Endothelial cell (in vitro differentiated cells): Measurements from ENCODE around the gene CWC15. TPM values are rescaled to one million over a fixed set of nuclear protein-coding genes. Genes with fewer than 3 reads are reported as not detected.

Experiments used
- DNase-seq: peaks from one replicate; pipeline ENCODE4 v3.0.0; 2021; ENCODE audit warnings: low spot score
- H3K27ac Mint-ChIP-seq: one replicate; pipeline ENCODE4 v1.8.0; 2021; ENCODE audit warnings: mixed read lengths, inconsistent platforms; ENCODE audit not compliant: unreplicated experiment
- H3K27me3 Mint-ChIP-seq: one replicate; pipeline ENCODE4 v1.8.0; 2021; ENCODE audit warnings: mild to moderate bottlenecking, moderate library complexity, mixed read lengths, inconsistent platforms; ENCODE audit not compliant: unreplicated experiment
- H3K36me3 Mint-ChIP-seq: one replicate; pipeline ENCODE4 v1.8.0; 2021; ENCODE audit warnings: mild to moderate bottlenecking, low read depth, mixed read lengths, inconsistent platforms; ENCODE audit not compliant: unreplicated experiment
- H3K4me1 Mint-ChIP-seq: one replicate; pipeline ENCODE4 v1.8.0; 2021; ENCODE audit warnings: mild to moderate bottlenecking, mixed read lengths, inconsistent platforms; ENCODE audit not compliant: unreplicated experiment
- H3K4me3 Mint-ChIP-seq: one replicate; pipeline ENCODE4 v1.8.0; 2021; ENCODE audit warnings: mild to moderate bottlenecking, mixed read lengths, inconsistent platforms; ENCODE audit not compliant: unreplicated experiment
- H3K9me3 Mint-ChIP-seq: one replicate; pipeline ENCODE4 v1.8.0; 2021; ENCODE audit warnings: mixed read lengths, inconsistent platforms; ENCODE audit not compliant: unreplicated experiment
- CTCF ChIP-seq: fragments of 200-600 bp; sonication (generic); IDR thresholded peaks from one replicate; pipeline ENCODE4 v1.5.0; 2021; ENCODE audit warnings: antibody characterized with exemption; ENCODE audit not compliant: unreplicated experiment
- total RNA-seq: library from RNA; stranded (reverse); fragmentation: NEBNext Ultra II Directional; extraction: Animal tissue kit (Norgen Biotek cat#: 25700); gene quantifications from one replicate; pipeline ENCODE4 v1.2.1, GENCODE V29; 2021; ENCODE audit not compliant: unreplicated experiment

CWC15 gene
- total RNA-seq, 1 donor from 2014 or later = 84.1 TPM

- H3K4me1 Mint-ChIP-seq = peaks cover 4% of the 10 kb centered on the region
- no peaks in the 10 kb centered on the region for H3K27me3 Mint-ChIP-seq
- no peaks in the 10 kb centered on the region for H3K9me3 Mint-ChIP-seq
- H3K27ac Mint-ChIP-seq = no peak overlapping the region
- peaks cover 13% of the 10 kb centered on the region for H3K36me3 Mint-ChIP-seq
- TF ChIP-seq CTCF = no peak
- DNase-seq = no peak
- no peak overlapping the region for H3K4me3 Mint-ChIP-seq
These were observed 15.1 kb downstream of the CWC15 start for GRCh38 chr11:94958121-94958696.

DNA sequence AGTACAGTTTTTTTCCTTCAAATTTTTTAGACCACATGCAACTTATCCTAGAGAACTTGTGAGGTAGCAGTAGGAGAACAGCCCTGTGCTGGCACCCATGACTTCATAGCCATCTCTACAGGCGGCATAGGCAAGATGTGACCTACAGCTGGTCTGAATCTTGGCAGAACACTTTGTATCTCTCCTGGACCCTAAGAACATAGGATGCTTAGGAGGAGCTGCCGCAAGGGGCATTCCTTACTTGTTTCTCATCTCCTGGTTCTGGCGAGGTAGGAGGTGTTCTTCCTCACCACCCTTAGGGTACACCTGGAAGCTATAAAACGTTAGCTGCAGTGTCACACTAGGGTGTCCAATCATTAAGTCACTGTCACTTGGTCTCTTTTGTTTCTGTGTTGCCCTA, 16.4 kb downstream of the CWC15 start:
- H3K9me3 Mint-ChIP-seq = no peaks in the 10 kb centered on the region
- peaks cover 7% of the 10 kb centered on the region for H3K36me3 Mint-ChIP-seq
- no peak overlapping the region for H3K4me3 Mint-ChIP-seq
- no peak for DNase-seq
- H3K27me3 Mint-ChIP-seq = no peaks in the 10 kb centered on the region
- no peak overlapping the region for H3K27ac Mint-ChIP-seq
- peaks cover 4% of the 10 kb centered on the region for H3K4me1 Mint-ChIP-seq
- no peak for TF ChIP-seq CTCF

DNA sequence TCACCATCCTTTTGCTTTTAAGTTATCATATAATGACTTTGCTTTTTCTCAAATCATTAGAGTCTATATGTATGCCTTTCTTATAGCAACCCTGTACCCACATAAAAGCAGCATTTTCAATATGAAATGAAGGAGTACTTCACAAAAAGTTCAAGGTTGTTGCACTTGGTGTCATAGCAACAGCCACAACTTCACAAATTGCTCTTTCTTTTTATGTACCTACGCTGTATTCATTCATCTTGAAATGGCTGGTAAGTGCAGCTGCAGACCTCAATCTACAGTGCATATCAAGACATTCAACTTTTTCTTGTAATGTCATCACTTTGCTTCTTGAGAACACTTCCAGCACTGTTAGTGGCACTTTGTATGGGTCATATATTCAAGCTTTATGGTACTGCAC, 18.6 kb downstream of the CWC15 start:
- H3K4me3 Mint-ChIP-seq = no peak overlapping the region
- no peak overlapping the region for H3K27ac Mint-ChIP-seq
- no peak for TF ChIP-seq CTCF
- H3K27me3 Mint-ChIP-seq = no peaks in the 10 kb centered on the region
- H3K4me1 Mint-ChIP-seq = peaks cover 4% of the 10 kb centered on the region
- no peak for DNase-seq
- H3K36me3 Mint-ChIP-seq = peaks cover 2% of the 10 kb centered on the region
- no peaks in the 10 kb centered on the region for H3K9me3 Mint-ChIP-seq

- Mint-ChIP-seq H3K9me3 (no peaks in the 10 kb centered on the region), H3K4me3 (no peak overlapping the region), H3K36me3 (no peaks in the 10 kb centered on the region), H3K4me1 (peaks cover 10% of the 10 kb centered on the region), H3K27ac (no peak overlapping the region), H3K27me3 (no peaks in the 10 kb centered on the region)
- no peak for TF ChIP-seq CTCF
- DNase-seq = no peak
These were observed 25.2 kb downstream of the CWC15 start for GRCh38 chr11:94948070-94948617.

DNA sequence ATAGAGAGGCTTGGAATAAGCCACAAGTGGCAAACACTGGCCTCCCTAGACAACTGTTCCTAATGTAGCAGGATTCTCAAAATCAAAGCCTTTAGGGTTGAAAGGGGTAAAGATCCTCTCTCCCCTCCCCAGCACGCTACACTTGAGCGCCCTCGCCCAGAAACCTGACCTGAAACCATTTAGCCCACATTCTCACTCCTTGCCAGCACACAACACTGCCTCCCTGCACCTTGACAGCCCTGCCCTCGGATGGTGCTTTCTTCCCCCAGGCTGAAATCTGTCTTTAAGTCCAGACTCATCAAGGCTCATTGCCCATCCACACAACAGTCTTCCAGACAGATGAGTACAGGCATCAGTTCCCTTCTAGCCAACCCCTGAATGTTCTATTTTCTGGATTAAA, 26.5 kb downstream of the CWC15 start:
- Mint-ChIP-seq H3K27ac (no peak overlapping the region), H3K27me3 (no peaks in the 10 kb centered on the region), H3K4me3 (no peak overlapping the region), H3K4me1 (peaks cover 10% of the 10 kb centered on the region), H3K9me3 (no peaks in the 10 kb centered on the region), H3K36me3 (no peaks in the 10 kb centered on the region)
- no peak for TF ChIP-seq CTCF
- no peak for DNase-seq
